Activated CD8-positive, alpha-beta memory T cell treated with anti-CD3 and anti-CD28 coated beads, Interleukin-2, amount 50 U/mL, for 24 hours (primary cell): ENCODE data around the gene RYR1.
"Not testable (repeated sequence)": the region's sequence is repeated elsewhere in the genome, so short reads cannot be mapped to it uniquely, and the experiment has no call there.

Experiments used
- DNase-seq: peaks from one replicate; pipeline ENCODE4 v3.0.0-alpha.2; 2020; ENCODE audit errors: extremely low read depth

The RYR1 gene

DNA sequence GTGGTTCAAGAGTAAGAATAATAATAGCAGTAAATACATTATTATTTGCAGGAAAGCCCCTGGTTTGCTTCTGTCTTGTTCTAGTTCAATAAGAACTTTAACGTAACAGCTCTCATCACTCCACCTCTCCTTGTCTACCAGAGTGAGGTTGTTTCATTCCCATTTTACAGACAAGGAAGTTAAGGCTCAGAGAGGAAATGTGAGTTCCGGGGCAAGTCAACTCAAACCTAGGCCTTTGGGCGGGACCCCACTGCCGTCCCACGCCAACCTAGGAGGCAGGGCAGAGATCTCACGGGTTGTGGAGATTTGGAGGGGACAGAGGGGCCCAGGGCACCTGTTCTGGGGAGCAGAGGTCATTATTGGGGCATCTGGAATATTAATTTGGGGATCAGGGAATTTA lies 182.8 kb downstream of the RYR1 start:
- no peak for DNase-seq

DNA sequence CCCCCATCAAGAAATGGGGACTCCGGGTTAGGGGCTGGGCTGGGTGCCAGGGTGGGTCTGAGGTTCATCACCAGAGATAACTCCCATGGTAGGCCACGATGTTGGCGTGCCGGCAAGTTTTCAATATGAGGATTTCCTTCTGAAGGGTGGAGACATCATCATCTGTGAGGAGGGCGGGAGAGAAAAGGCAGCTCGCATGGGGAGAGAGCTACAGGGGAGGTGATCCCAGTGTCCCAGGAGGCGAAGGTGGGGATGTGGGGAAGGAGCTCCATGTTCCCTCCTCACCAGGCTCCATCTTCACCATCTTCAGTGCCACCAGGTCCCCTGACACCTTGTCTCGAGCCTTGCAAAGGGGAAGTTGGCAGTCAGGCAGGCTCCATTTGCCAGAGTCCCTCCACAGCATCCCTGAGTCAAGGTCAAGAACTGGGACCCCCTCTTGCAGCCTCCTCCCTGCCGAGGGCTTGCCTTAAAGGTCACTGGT lies 183.8 kb downstream of the RYR1 start:
- no peak for DNase-seq

DNA sequence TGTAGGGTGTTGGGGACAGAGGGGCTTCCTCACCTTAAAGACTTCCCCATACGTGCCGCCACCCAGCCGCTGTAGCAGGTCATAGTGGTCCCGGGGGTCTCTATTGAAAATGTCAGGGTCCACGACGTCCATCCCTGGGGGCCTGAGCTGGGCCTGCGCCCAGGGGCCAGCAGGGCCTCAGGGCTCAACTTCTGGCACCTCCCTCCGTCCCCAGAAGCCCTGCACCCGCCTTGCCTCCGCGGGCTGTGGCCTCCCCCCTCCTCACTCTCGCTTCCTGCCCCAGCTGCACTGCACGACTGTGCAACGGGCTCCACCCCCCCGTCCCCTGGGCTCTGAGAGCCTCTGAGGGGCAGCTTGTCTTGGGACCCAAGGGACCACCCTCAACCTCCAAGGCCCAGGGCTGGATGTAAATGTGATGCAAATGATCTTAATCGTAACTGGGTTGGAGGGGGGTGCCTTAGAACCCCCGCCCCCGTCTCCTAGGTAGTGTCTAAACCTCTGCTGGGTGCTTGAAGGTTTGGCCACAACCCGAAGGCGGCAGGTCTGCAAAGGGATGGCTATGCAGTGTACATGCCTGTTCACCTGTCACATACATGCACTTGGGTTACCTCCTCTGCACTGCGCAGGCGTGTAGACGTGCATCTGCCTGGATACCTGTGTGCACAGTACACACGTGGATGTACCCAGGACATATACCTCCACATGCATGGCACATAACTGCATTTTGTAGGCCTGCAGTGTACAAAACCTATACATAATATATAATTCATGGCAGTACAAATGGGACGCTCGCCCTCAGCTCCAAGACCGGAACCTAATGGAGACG lies 184.5 kb downstream of the RYR1 start, which contains the start of gene MAP4K1:
MAP4K1 (minus strand) TSS at position 190 of the 826 bp plus-strand sequence; CDS start at position 132, 58 bp downstream.
- no peak for DNase-seq

DNA sequence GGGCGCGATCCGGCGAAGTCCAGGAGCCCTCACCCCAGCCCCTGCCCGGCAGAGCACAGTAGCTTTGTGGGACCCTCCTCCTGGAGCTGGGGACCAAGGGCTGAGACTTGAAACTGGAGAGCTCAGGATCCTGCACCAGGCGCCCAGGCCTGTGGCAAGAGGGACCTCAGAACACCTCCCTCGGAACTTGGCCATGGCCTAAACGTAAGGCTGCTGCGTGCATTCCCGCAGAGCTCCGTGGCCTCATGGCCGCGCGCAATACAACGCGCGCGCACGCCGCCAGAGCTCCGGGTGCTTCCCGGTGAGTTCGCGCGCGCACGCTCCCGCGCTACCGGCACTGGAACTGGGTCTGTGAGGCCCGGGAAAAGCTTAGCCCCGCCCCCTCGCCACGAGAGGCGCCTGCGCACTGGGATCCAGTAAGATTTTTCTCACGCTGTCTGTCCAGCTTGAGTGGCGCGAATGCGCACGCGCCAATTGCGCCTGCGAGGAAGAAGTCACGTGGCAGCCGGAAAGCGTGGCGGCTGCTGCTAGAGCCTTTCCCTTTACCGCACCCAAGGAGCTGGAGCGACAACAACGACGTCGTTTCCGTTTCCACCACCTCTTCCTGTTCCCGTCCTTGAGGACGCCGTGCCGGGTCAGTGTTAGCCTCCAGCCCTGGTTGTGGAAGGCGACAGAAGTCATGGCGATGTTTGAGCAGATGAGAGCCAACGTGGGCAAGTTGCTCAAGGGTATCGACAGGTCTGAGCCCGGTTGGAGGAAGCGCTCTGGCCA lies 185.3 kb downstream of the RYR1 start, which contains the start of gene EIF3K:
EIF3K (plus strand) TSS at position 599 of the 771 bp plus-strand sequence; CDS start at position 680, 81 bp downstream.
- DNase-seq, result peak; percentile 96

DNA sequence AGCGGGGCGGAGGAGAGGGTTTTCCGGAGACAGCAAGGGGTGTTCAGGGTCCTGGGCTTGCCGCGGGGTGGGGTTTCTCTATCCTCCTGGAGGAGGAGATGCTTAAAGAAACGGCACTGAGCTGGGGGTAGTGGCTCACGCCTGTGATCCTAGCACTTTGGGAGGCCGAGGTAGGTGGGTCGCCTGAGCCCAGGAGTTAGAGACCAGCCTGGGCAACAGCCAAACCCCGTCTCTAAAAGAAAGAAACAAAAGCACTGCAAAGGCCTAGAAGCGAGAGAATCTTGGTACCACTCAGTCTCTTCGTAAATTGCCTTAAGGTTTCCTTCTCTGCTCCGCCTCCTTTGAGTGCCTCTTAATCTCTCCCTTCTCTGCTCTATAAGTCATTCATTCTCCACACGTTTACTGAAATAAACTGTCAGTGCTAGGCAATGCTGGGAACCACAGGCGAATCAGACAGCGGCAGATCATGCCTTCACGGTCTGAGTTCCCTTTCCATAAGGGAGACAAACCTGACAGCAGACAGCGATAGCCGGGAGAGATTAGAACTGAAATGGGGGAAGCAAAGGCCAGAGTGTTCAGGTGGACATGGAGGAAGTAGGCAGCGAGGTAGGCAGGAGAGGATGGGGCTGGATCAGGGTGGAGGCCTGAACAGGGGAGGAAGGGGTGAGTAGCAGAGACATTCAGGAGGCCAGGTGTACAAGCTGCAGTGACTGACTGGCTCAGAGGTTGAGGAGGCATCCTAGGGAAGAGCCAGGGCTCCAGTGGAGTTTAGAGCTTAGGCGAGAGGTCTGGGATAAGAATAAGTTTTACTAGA lies 186.1 kb downstream of the RYR1 start:
- no peak for DNase-seq

DNA sequence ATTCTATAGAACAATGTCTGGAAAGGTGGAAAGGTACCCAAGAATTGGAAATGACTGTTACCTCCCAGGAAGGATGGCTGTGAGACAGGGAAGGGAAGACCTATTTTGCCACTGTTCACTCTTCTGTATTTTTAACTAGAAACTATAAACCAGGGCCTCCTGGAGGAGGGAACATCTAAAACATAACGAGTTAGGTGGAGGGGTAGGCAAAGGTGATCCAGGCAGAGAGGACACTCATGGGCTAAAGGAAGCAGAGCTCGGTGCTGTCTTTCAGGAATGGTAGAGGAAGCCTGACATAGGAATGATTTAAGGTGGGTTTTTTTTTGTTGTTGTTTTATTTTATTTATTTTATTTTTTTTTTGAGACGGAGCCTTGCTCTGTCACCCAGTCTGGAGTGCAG lies 191.3 kb downstream of the RYR1 start:
- no peak for DNase-seq

DNA sequence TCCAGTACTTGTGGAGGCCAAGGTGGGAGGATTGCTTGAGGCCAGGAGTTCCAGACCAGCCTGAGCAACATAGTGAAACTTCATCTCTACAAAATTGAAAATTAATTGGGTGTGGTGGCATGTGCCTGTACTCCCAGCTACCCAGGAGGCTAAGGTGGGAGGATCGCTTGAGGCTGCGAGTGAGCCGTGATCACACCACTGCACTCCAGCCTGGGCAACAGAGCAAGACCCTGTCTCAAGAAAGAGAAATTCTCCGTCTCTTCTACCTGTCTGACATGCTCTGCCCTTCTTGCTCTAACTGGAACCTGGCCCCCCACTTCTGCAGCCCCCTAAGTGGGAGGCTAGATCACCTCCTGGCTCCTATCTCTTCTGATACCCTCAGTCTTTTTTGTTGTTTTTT lies 192.9 kb downstream of the RYR1 start:
- no peak for DNase-seq

DNA sequence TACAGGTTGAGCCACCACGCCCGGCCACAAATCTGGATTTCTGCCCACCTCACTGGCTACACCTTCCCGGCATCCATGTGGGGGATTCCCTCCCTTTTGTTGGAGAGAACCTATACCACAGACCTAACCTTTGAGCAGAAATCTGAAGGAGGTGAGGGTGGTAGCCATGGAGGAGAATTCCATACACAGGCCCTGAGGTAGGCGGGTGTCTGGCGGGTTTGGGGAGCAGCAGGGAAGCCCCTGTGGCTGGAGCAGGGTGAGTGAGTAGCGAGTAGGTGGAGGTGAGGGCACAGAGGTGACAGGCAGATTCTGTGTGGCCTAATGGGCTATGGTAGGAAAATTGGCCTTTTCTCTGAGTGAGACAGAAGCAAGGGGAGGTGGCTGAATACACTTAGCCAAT lies 196.1 kb downstream of the RYR1 start:
- no peak for DNase-seq

DNA sequence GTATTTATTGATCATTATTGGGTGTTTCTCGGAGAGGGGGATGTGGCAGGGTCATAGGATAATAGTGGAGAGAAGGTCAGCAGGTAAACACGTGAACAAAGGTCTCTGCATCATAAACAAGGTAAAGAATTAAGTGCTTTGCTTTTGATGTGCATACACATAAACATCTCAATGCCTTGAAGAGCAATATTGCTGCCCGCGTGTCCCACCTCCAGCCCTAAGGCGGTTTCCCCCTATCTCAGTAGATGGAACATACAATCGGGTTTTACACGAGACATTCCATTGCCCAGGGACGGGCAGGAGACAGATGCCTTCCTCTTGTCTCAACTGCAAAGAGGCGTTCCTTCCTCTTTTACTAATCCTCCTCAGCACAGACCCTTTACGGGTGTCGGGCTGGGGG lies 197.8 kb downstream of the RYR1 start:
- not testable (repeated sequence) for DNase-seq

DNA sequence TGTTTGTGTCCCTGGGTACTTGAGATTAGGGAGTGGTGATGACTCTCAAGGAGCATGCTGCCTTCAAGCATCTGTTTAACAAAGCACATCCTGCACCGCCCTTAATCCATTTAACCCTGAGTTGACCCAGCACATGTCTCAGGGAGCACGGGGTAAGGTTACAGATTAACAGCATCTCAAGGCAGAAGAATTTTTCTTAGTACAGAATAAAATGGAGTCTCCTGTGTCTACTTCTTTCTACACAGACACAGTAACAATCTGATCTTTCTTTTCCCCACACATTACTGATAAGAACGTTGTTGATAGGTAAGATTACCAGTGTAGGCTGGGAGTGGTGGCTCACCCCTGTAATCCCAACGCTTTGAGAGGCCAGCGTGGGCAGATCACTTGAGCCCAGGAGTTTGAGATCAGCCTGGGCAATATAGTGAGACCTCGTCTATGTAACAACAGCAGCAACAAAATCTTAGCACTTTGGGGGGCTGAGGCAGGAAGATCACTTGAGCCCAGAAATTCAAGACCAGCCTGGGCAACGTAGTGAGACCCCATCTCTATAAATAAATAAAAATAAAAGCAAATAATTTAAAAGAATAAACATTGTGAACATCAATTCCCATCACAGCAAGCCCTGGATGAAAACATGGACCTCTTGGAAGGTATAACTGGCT lies 198.5 kb downstream of the RYR1 start:
- not testable (repeated sequence) for DNase-seq

DNA sequence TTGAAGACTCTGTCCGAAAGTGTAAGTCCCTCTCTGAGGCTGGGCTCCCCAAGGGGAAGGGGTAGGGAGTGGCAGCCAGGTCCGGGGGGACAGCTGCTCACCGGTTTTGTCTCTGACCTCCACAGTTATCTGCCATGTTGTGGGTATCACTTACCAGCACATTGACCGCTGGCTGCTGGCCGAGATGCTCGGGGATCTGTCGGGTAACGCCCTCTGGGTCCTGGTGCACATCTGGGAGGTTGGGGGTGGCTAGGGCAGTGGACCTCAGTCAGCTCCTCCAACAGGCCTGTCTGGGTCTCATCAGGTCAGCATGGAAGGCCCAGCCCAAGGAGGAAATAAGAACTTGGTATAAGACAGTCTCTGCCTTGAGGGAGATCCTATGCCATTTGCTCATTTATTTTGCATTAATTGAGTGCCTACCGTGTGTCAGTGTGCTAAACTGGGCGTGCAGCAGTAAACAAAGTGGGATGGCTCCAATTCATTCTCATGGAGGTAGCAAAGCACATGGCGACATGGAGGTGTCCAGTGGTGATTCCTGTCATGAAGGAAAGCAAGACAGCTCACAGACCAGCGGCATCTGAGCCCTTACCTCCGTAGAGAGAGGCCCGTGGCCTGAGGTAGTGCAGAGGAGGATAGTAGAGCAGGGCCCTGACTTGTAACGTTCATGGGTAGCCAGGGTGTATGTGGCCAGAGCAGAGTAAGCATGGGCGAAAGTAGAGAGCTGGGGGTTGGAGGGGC lies 199.2 kb downstream of the RYR1 start:
- no peak for DNase-seq

DNA sequence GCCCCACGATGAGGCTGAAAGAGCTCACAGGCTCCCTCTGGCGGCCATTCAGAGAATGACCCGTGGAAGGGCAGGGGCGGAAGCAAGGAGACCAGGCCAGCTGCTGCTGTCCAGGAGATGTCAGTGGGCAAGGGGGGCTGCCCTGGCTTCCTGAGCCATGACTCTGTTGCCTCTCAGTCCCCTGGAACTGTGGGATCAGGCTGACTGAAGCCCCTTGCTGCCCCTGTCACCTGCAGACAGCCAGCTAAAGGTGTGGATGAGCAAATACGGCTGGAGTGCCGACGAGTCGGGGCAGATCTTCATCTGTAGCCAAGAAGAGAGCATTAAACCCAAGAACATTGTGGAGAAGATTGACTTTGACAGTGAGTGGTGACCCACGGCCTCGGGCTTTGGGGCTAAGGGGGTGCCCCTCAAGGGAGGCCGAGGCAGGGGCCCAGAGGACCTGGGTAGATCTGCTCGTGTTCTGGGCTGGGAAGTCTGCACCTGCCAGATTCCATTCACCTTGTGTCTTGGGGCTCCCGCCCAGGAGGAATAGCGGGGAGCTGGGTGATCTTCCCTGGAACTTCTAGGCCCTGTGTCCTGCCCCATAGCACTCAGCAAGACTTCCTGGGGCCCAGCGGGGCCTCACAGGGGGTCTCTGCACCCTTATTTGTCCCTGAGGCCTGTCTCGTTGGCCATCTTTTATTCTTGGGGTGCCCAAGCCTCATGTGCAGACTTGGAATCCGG lies 201.4 kb downstream of the RYR1 start:
- DNase-seq, result no peak

DNA sequence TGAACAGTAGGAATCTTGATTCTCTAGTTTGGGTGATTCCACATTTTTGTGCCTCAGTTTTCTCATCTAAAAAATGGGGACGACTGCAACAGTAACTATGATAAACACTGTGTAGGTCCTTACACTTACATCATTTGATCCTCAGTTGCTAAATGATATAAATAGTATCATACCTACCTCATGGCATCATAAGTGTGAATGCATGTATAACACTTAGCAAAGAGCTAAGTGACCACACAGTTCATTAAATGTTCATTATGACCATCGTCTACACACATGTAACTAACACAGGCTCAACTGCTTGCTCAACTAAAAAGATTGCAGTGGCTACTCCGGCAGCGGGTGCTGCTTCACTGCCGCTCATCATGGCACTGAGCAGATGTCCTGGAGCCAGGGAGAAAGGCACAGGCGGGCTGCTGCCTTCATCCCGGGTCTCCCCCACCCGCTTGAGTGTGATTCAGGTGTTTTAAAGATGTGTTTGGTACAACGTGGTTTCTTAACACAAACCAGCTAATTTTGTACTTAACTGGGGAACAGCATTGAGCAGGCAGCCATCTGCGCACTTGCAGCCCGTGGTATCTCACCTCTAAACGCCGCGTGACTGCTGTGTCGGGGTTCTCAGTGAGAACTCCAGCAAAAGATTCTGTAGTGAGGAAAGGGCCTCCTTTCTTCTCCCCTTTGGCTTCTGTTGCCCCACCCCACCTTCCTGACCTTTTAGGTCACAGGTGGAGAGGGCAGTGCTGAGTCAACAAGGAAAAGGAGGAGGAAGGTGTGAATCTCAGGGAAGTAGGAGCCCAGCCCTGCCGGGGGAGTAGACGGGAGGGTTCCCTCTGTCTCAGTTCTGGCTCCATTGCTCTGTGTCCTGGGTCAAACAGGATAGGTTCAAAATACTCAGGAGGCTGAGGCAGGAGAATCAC lies 202.2 kb downstream of the RYR1 start:
- no peak for DNase-seq
